Measurements from ENCODE around the gene FOXO3. TPM values are rescaled to one million over a fixed set of nuclear protein-coding genes. Genes with fewer than 3 reads are reported as not detected.

The FOXO3 gene
- total RNA-seq, 1 donor from 2014 or later, result 41.4 TPM

DNA sequence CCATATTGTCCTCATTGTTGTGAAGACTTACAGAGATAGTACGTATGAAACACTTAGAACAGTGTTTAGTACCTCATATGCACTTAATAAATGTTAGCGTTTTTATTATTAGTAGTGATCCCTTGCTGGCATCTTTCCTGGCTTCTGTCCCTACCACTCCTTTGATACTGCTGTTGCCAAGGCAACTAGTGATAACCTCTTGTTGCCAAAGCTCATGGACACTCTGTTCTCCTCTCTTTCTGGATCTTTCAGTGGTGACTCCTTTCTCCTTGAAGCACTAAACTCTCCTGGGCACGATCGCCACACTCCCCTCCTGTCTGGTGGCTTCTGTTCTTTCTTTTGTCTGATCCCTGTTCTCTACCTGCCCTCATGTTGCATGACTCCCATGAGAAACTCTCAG, 83.5 kb downstream of the FOXO3 start:
- Histone ChIP-seq H3K4me3 (ENCODE audit: low read depth, low read length) (no peak overlapping the region), H3K27me3 (ENCODE audit: control insufficient read depth, insufficient read depth, low read length) (no peaks in the 10 kb centered on the region), H3K36me3 (ENCODE audit: control insufficient read depth, insufficient read depth, low read length) (no peaks in the 10 kb centered on the region)
- DNase-seq (ENCODE audit: low read depth), result no peak
- TF ChIP-seq, protein P1, sequence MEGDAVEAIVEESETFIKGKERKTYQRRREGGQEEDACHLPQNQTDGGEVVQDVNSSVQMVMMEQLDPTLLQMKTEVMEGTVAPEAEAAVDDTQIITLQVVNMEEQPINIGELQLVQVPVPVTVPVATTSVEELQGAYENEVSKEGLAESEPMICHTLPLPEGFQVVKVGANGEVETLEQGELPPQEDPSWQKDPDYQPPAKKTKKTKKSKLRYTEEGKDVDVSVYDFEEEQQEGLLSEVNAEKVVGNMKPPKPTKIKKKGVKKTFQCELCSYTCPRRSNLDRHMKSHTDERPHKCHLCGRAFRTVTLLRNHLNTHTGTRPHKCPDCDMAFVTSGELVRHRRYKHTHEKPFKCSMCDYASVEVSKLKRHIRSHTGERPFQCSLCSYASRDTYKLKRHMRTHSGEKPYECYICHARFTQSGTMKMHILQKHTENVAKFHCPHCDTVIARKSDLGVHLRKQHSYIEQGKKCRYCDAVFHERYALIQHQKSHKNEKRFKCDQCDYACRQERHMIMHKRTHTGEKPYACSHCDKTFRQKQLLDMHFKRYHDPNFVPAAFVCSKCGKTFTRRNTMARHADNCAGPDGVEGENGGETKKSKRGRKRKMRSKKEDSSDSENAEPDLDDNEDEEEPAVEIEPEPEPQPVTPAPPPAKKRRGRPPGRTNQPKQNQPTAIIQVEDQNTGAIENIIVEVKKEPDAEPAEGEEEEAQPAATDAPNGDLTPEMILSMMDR (IDR thresholded peaks at IDR 0.05; ENCODE audit: insufficient read depth, low read length, poor library complexity, severe bottlenecking), result no peak

DNA sequence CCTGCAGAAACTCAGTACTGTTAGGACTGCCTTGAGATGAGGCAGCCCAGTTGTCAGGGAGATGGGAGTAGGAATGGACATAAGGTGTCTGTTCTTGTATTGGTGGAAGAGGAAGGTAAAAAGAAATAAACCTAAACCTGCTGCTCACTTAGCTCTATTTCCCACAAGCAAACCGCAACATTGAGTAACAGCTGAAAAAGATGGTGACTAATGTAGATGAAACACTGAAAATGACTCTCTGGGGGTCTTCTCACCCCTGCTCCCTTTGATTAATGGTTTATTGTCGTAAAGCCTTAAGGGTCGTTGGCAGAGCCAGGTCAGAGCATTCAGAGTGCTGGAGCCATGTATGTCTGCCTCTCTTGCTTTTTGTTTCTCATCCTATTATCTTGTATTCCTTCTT, 87.5 kb downstream of the FOXO3 start:
- no peak for DNase-seq (ENCODE audit: low read depth)
- Histone ChIP-seq H3K4me3 (ENCODE audit: low read depth, low read length) (no peak overlapping the region), H3K36me3 (ENCODE audit: control insufficient read depth, insufficient read depth, low read length) (no peaks in the 10 kb centered on the region)

GRCh38 chr6:108650325-108650724, 89.6 kb downstream of the FOXO3 start:
- H3K36me3 ChIP-seq (ENCODE audit: control insufficient read depth, insufficient read depth, low read length), result no peaks in the 10 kb centered on the region
- no peaks in the 10 kb centered on the region for H3K27me3 ChIP-seq (ENCODE audit: control insufficient read depth, insufficient read depth, low read length)
- TF ChIP-seq, protein P1 (IDR thresholded peaks at IDR 0.05; ENCODE audit: insufficient read depth, low read length, poor library complexity, severe bottlenecking), result no peak
- no peak for DNase-seq (ENCODE audit: low read depth)
- H3K4me3 ChIP-seq (ENCODE audit: low read depth, low read length), result no peak overlapping the region

More for the DNA sequence above, 87.5 kb downstream of the FOXO3 start:
- TF ChIP-seq, protein P1 (IDR thresholded peaks at IDR 0.05; ENCODE audit: insufficient read depth, low read length, poor library complexity, severe bottlenecking), result no peak
- no peaks in the 10 kb centered on the region for H3K27me3 ChIP-seq (ENCODE audit: control insufficient read depth, insufficient read depth, low read length)

GRCh38 chr6:108650781-108651180, 90.1 kb downstream of the FOXO3 start:
- H3K27me3 ChIP-seq (ENCODE audit: control insufficient read depth, insufficient read depth, low read length), result no peaks in the 10 kb centered on the region
- DNase-seq (ENCODE audit: low read depth), result no peak
- TF ChIP-seq, protein P1 (IDR thresholded peaks at IDR 0.05; ENCODE audit: insufficient read depth, low read length, poor library complexity, severe bottlenecking), result no peak
- H3K4me3 ChIP-seq (ENCODE audit: low read depth, low read length), result no peak overlapping the region
- no peaks in the 10 kb centered on the region for H3K36me3 ChIP-seq (ENCODE audit: control insufficient read depth, insufficient read depth, low read length)

- TF ChIP-seq, protein P1 (IDR thresholded peaks at IDR 0.05; ENCODE audit: insufficient read depth, low read length, poor library complexity, severe bottlenecking), result no peak
- Histone ChIP-seq H3K36me3 (ENCODE audit: control insufficient read depth, insufficient read depth, low read length) (no peaks in the 10 kb centered on the region), H3K27me3 (ENCODE audit: control insufficient read depth, insufficient read depth, low read length) (no peaks in the 10 kb centered on the region), H3K4me3 (ENCODE audit: low read depth, low read length) (no peak overlapping the region)
- no peak for DNase-seq (ENCODE audit: low read depth)
Observed at GRCh38 chr6:108651340-108652227, 90.9 kb downstream of the FOXO3 start.
